Measurements from ENCODE around the gene JKAMP.

The JKAMP gene

DNA sequence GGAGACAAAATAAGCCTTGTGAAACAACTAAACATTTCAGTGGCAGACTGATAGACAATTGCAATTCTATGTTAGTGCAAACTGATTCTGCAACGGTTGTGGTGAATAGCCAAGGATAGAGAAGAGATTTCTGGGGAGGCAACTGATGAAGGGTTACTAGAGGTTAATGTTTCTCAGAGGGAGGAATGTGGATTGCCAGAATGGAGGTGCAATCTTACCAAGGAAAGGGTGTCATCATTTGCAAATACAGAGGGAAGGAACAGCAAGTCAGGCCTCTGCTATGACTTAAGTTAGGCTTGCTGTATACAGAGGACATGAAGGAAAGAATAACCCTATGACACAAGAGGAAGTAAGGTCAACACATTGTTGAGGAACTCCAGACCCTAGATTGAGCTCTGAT lies 56.5 kb downstream of the JKAMP start:
- DNase-seq (ENCODE audit: low read depth in 3 of 3), result no peak

DNA sequence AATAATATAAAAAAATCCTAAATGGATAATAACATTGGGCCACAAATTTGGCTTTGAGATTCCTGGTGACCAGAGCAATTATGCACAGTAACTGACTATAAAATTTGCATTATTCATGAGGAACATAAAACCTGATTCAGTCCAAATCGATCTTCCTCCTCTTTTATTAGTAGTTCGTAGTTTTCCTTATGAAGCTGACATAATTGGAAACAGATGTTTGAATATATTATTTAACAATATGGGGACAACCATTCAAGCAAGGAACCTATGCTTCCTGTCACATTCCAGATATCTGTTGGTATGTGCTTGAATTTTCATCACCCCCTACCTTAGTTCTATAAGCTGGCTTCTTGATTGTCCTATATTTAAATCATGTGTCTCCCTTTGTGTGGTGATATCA lies 57.4 kb downstream of the JKAMP start:
- DNase-seq (ENCODE audit: low read depth in 3 of 3), result no peak

DNA sequence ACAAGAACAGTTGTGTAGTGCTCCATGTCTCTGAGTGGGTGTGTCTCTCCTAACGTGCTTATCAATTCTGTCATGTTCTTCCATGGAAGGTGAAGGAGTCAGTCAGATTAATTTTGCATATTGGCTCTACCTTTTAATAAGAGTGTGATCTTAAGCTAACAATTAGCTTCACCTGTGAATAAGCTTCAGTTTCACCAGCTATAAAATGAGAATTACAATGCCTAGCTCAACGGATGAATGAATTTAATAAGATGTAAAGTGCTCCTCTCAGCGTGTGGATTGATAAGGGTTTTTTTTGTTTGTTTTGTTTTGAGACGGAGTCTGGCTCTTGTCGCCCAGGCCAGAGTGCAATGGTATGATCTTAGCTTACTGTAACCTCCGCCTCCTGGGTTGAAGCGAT lies 59.6 kb downstream of the JKAMP start:
- no peak for DNase-seq (ENCODE audit: low read depth in 3 of 3)

DNA sequence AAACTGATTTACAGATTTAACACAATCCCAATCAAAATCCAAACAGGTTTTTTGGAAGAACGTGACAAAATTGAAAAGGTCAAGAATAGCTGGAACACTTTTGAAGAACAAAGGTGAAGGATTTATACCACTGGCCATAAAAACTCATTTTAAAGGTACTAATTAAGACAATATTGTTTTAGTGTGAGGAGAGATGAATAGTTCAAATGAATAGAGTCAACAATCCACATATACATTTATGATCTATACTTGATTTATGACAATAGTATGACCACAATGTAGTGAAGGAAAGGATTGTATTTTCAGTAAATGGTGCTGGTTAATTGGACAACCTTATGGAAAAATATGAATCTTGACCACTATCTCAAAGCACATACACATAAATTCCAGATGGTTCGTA lies 63.0 kb downstream of the JKAMP start:
- DNase-seq (ENCODE audit: low read depth in 3 of 3), result no peak

Measured in stimulated activated CD4-positive, alpha-beta T cell treated with anti-CD3 and anti-CD28 coated beads, TNF-alpha, amount 100 ng/mL, for 24 hours (primary cell).